ENCODE measurements around the gene NRL. TPM values are rescaled to one million over a fixed set of nuclear protein-coding genes. Genes with fewer than 3 reads are reported as not detected.
A peak's percentile ranks its signal among the peaks of the same experiment; 100 is the strongest.

NRL gene
- total and polyA plus RNA-seq, 9 of the 15 experiments (the other 6 are each of a cell fraction or from before 2014, with no cell fraction given): 0.07 to 2.7 (median 1.4) TPM; not detected in 1

- TF ChIP-seq ZFPM2 (CRISPR knock-in tag; IDR thresholded peaks at IDR 0.05) (no peak), FOXK1 (CRISPR knock-in tag; IDR thresholded peaks at IDR 0.05; ENCODE audit: borderline replicate concordance) (no peak), WHSC1 (IDR thresholded peaks at IDR 0.05; ENCODE audit: low read length) (no peak), IRF2 (CRISPR knock-in tag; IDR thresholded peaks at IDR 0.05) (no peak), ZC3H11A (IDR thresholded peaks at IDR 0.05; ENCODE audit: low read depth, low read length) (no peak), DACH1 (IDR thresholded peaks at IDR 0.05; ENCODE audit: partially characterized antibody) (no peak), ZNF224 (CRISPR knock-in tag; IDR thresholded peaks at IDR 0.05) (no peak), FOXJ2 (tag; IDR thresholded peaks at IDR 0.05) (no peak), TGIF2 (CRISPR knock-in tag; IDR thresholded peaks at IDR 0.05) (no peak), SREBF1 (IDR thresholded peaks at IDR 0.05; ENCODE audit: borderline replicate concordance, low read depth, low read length) (no peak), CBFA2T2 (conservative IDR thresholded peaks at IDR 0.05) (no peak), KAT2B (IDR thresholded peaks at IDR 0.05; ENCODE audit: low read depth, low read length) (no peak), GABPA (tag; conservative IDR thresholded peaks at IDR 0.05; ENCODE audit: low read depth) (0 out of 2 replicates have a peak, but pooled peaks have one; percentile 35), SFPQ (IDR thresholded peaks at IDR 0.05; ENCODE audit: low read depth, low read length) (no peak), HIVEP1 (CRISPR knock-in tag; IDR thresholded peaks at IDR 0.05) (no peak)
- TF ChIP-seq, protein P1, sequence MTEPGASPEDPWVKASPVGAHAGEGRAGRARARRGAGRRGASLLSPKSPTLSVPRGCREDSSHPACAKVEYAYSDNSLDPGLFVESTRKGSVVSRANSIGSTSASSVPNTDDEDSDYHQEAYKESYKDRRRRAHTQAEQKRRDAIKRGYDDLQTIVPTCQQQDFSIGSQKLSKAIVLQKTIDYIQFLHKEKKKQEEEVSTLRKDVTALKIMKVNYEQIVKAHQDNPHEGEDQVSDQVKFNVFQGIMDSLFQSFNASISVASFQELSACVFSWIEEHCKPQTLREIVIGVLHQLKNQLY (CRISPR knock-in tag; conservative IDR thresholded peaks at IDR 0.05): no peak
- TF ChIP-seq, protein P2, sequence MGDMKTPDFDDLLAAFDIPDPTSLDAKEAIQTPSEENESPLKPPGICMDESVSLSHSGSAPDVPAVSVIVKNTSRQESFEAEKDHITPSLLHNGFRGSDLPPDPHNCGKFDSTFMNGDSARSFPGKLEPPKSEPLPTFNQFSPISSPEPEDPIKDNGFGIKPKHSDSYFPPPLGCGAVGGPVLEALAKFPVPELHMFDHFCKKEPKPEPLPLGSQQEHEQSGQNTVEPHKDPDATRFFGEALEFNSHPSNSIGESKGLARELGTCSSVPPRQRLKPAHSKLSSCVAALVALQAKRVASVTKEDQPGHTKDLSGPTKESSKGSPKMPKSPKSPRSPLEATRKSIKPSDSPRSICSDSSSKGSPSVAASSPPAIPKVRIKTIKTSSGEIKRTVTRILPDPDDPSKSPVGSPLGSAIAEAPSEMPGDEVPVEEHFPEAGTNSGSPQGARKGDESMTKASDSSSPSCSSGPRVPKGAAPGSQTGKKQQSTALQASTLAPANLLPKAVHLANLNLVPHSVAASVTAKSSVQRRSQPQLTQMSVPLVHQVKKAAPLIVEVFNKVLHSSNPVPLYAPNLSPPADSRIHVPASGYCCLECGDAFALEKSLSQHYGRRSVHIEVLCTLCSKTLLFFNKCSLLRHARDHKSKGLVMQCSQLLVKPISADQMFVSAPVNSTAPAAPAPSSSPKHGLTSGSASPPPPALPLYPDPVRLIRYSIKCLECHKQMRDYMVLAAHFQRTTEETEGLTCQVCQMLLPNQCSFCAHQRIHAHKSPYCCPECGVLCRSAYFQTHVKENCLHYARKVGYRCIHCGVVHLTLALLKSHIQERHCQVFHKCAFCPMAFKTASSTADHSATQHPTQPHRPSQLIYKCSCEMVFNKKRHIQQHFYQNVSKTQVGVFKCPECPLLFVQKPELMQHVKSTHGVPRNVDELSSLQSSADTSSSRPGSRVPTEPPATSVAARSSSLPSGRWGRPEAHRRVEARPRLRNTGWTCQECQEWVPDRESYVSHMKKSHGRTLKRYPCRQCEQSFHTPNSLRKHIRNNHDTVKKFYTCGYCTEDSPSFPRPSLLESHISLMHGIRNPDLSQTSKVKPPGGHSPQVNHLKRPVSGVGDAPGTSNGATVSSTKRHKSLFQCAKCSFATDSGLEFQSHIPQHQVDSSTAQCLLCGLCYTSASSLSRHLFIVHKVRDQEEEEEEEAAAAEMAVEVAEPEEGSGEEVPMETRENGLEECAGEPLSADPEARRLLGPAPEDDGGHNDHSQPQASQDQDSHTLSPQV (IDR thresholded peaks at IDR 0.05): peak; percentile 63; the same call in 1 of the 2 replicates
- TF ChIP-seq, protein P3, sequence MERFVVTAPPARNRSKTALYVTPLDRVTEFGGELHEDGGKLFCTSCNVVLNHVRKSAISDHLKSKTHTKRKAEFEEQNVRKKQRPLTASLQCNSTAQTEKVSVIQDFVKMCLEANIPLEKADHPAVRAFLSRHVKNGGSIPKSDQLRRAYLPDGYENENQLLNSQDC (CRISPR knock-in tag; IDR thresholded peaks at IDR 0.05): no peak
- TF ChIP-seq, protein P4, sequence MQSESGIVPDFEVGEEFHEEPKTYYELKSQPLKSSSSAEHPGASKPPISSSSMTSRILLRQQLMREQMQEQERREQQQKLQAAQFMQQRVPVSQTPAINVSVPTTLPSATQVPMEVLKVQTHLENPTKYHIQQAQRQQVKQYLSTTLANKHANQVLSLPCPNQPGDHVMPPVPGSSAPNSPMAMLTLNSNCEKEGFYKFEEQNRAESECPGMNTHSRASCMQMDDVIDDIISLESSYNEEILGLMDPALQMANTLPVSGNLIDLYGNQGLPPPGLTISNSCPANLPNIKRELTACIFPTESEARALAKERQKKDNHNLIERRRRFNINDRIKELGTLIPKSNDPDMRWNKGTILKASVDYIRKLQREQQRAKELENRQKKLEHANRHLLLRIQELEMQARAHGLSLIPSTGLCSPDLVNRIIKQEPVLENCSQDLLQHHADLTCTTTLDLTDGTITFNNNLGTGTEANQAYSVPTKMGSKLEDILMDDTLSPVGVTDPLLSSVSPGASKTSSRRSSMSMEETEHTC (IDR thresholded peaks at IDR 0.05): no peak
These were observed 33.6 kb downstream of the NRL start (continued) for GRCh38 chr14:24080888-24081738.
